HCT116 (cell line): ENCODE measurements around the gene SLC4A9.

Source experiments
- CBX3 ChIP-seq: IDR thresholded peaks from 2 replicates; pipeline ENCODE4 v1.6.1; 2012; ENCODE audit warnings: low read depth
- CTCF ChIP-seq, 3 experiments: fragments of 200-600 bp in 1 of 3; sonication (generic) in 1 of 3; IDR thresholded peaks in 2 of 3; conservative IDR thresholded peaks in 1 of 3; 2 replicates each; pipeline ENCODE4 v1.5.1; 2012 to 2017; ENCODE audit warnings: low read depth in 2 of 3, low read length in 2 of 3, antibody characterized with exemption in 1 of 3, borderline replicate concordance in 1 of 3, control low read depth in 1 of 3, mild to moderate bottlenecking in 1 of 3, mixed read lengths in 1 of 3, mixed run types in 1 of 3, moderate library complexity in 1 of 3; ENCODE audit not compliant: insufficient read depth in 1 of 3
- EZH2phosphoT487 ChIP-seq: fragments of 200-600 bp; IDR thresholded peaks from 2 replicates; pipeline ENCODE4 v1.6.1; 2018; ENCODE audit warnings: antibody characterized with exemption, borderline replicate concordance
- POLR2AphosphoS5 ChIP-seq: IDR thresholded peaks from 2 replicates; pipeline ENCODE4 v1.6.1; 2011; ENCODE audit warnings: mild to moderate bottlenecking, low read depth, low read length, moderate library complexity
- RAD21 ChIP-seq: IDR thresholded peaks from 2 replicates; pipeline ENCODE4 v1.6.1; 2012; ENCODE audit warnings: low read depth, mild to moderate bottlenecking
- SRF ChIP-seq: IDR thresholded peaks from 2 replicates; pipeline ENCODE4 v1.6.1; 2012; ENCODE audit warnings: low read depth
- TCF7L2 ChIP-seq: IDR thresholded peaks from 2 replicates; pipeline ENCODE4 v1.7.0; 2011; ENCODE audit warnings: borderline replicate concordance, inconsistent platforms; ENCODE audit not compliant: insufficient read depth, insufficient read length; ENCODE audit errors: extremely low read depth
- YY1 ChIP-seq: IDR thresholded peaks from 2 replicates; pipeline ENCODE4 v1.6.1; 2011; ENCODE audit warnings: low read length, low read depth, moderate library complexity, mild to moderate bottlenecking; ENCODE audit not compliant: insufficient replicate concordance; ENCODE audit errors: extremely low read depth

- TF ChIP-seq RAD21 (no peak), POLR2AphosphoS5 (no peak), CTCF (IDR thresholded peaks at IDR 0.05 in 2 of 3, conservative IDR thresholded peaks at IDR 0.05 in 1 of 3; ENCODE audit: borderline replicate concordance in 1 of 3, insufficient read depth in 1 of 3, low read depth in 2 of 3, low read length in 2 of 3) (no peak), EZH2phosphoT487 (no peak), TCF7L2 (no peak), SRF (no peak), CBX3 (no peak), YY1 (no peak)
Measured at GRCh38 chr5:140338908-140339307, 21.1 kb upstream of the SLC4A9 start.
